Measurements from ENCODE around the gene LRMDA.

GRCh38 chr10:76436401-76436811, 1005.0 kb downstream of the LRMDA start:
- no peak for TF ChIP-seq CBX2 (IDR thresholded peaks at IDR 0.05; ENCODE audit: borderline replicate concordance, low read depth)
- TF ChIP-seq, protein P1, sequence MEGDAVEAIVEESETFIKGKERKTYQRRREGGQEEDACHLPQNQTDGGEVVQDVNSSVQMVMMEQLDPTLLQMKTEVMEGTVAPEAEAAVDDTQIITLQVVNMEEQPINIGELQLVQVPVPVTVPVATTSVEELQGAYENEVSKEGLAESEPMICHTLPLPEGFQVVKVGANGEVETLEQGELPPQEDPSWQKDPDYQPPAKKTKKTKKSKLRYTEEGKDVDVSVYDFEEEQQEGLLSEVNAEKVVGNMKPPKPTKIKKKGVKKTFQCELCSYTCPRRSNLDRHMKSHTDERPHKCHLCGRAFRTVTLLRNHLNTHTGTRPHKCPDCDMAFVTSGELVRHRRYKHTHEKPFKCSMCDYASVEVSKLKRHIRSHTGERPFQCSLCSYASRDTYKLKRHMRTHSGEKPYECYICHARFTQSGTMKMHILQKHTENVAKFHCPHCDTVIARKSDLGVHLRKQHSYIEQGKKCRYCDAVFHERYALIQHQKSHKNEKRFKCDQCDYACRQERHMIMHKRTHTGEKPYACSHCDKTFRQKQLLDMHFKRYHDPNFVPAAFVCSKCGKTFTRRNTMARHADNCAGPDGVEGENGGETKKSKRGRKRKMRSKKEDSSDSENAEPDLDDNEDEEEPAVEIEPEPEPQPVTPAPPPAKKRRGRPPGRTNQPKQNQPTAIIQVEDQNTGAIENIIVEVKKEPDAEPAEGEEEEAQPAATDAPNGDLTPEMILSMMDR (IDR thresholded peaks at IDR 0.05) = no peak
- TF ChIP-seq, protein P2, sequence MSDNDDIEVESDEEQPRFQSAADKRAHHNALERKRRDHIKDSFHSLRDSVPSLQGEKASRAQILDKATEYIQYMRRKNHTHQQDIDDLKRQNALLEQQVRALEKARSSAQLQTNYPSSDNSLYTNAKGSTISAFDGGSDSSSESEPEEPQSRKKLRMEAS (IDR thresholded peaks at IDR 0.05) = no peak

All from A549 (cell line).